ENCODE results near the gene ZNF664.

DNA sequence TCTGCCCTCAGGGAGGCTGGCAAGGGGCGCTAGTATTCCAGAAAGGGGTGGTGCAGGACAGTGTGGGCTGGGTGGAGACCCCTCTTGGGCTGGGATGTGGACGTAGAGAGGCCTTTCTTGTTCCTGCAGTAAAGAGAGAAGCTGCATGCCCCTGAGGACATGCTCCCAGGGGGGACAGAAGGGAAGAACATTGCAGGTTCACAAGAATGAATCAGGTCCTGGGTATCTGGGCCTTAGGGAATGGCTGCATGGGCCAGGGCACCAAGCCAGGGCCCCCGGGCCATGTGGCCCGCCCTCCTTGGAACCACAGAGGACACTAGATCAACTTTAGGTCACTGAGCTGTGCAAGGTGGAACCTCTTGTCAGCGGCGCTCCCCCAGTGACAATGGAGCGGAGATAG, 51.8 kb downstream of the ZNF664 start:
- TF ChIP-seq, protein P1, sequence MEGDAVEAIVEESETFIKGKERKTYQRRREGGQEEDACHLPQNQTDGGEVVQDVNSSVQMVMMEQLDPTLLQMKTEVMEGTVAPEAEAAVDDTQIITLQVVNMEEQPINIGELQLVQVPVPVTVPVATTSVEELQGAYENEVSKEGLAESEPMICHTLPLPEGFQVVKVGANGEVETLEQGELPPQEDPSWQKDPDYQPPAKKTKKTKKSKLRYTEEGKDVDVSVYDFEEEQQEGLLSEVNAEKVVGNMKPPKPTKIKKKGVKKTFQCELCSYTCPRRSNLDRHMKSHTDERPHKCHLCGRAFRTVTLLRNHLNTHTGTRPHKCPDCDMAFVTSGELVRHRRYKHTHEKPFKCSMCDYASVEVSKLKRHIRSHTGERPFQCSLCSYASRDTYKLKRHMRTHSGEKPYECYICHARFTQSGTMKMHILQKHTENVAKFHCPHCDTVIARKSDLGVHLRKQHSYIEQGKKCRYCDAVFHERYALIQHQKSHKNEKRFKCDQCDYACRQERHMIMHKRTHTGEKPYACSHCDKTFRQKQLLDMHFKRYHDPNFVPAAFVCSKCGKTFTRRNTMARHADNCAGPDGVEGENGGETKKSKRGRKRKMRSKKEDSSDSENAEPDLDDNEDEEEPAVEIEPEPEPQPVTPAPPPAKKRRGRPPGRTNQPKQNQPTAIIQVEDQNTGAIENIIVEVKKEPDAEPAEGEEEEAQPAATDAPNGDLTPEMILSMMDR (IDR thresholded peaks at IDR 0.05; ENCODE audit: insufficient read depth, low read depth, low read length): no peak
- TF ChIP-seq EZH2 (IDR thresholded peaks at IDR 0.05; ENCODE audit: insufficient read depth, low read length): no peak

Measured in astrocyte (in vitro differentiated cells and primary cell).